CD4-positive, CD25-positive, alpha-beta regulatory T cell (primary cell): ENCODE data around the gene ARID1A. TPM values are rescaled to one million over a fixed set of nuclear protein-coding genes. Genes with fewer than 3 reads are reported as not detected.

ENCODE experiments used
- ATAC-seq, 2 donors: fragments of 150-1000 bp; cut with Tn5 transposase; one replicate each; pipeline ENCODE4 v1.10.0; 2021; ENCODE audit warnings: low read depth in 2 of 2, moderate number of reproducible peaks in 2 of 2, moderate library complexity in 1 of 2
- DNase-seq, 3 donors: peaks; one replicate each; pipeline versions ENCODE4 v3.0.0 to v3.0.0-alpha.2; 2012 to 2022; ENCODE audit warnings: mixed read lengths in 1 of 3
- H3K27ac ChIP-seq: one replicate; pipeline ENCODE4 v1.7.0; 2013; ENCODE audit warnings: mild to moderate bottlenecking, low read length; ENCODE audit not compliant: insufficient read depth, poor library complexity, severe bottlenecking
- H3K27me3 ChIP-seq: one replicate; pipeline ENCODE4 v1.7.0; 2013; ENCODE audit warnings: low read length; ENCODE audit not compliant: control insufficient read depth, insufficient read depth
- H3K36me3 ChIP-seq: one replicate; pipeline ENCODE4 v1.7.0; 2013; ENCODE audit warnings: mild to moderate bottlenecking, low read length, moderate library complexity; ENCODE audit not compliant: control insufficient read depth, insufficient read depth
- H3K4me1 ChIP-seq: 2 replicates; pipeline ENCODE4 v1.7.0; 2013; ENCODE audit warnings: mild to moderate bottlenecking, low read length; ENCODE audit not compliant: insufficient read depth, control insufficient read depth, poor library complexity, severe bottlenecking
- H3K4me3 ChIP-seq: one replicate; pipeline ENCODE4 v1.7.0; 2013; ENCODE audit warnings: low read depth, mild to moderate bottlenecking, low read length, moderate library complexity
- H3K9me3 ChIP-seq, 2 experiments: 1 replicate in 1 of 2; 2 replicates in 1 of 2; pipeline ENCODE4 v1.7.0; 2013; ENCODE audit warnings: low read length in 2 of 2, mild to moderate bottlenecking in 1 of 2, moderate library complexity in 1 of 2; ENCODE audit not compliant: control insufficient read depth in 2 of 2
- H3K27ac Mint-ChIP-seq, 3 donors: one replicate each; pipeline ENCODE4 v1.8.0; 2020 to 2022; ENCODE audit warnings: mild to moderate bottlenecking in 3 of 3, mixed read lengths in 3 of 3, moderate library complexity in 2 of 3
- H3K27me3 Mint-ChIP-seq: one replicate; pipeline ENCODE4 v1.8.0; 2022; ENCODE audit warnings: mild to moderate bottlenecking, mixed read lengths
- H3K36me3 Mint-ChIP-seq: one replicate; pipeline ENCODE4 v1.8.0; 2020; ENCODE audit warnings: mixed read lengths
- H3K4me1 Mint-ChIP-seq, 4 donors: one replicate each; pipeline ENCODE4 v1.8.0; 2020 to 2022; ENCODE audit warnings: mixed read lengths in 4 of 4, mild to moderate bottlenecking in 1 of 4
- H3K4me3 Mint-ChIP-seq, 4 donors: one replicate each; pipeline ENCODE4 v1.8.0; 2020 to 2022; ENCODE audit warnings: mild to moderate bottlenecking in 4 of 4, mixed read lengths in 4 of 4, moderate library complexity in 3 of 4
- H3K9me3 Mint-ChIP-seq, 7 donors: one replicate each; pipeline ENCODE4 v1.8.0; 2020 to 2022; ENCODE audit warnings: mixed read lengths in 7 of 7, mild to moderate bottlenecking in 3 of 7, moderate library complexity in 2 of 7
- polyA plus RNA-seq, 4 donors: library from polyadenylated mRNA; unstranded; fragments of 300-500 nt; fragmentation: Illumina TruSeq; gene quantifications; one replicate each; pipeline ENCODE4 v1.2.3, GENCODE V29; 2021
- total RNA-seq: library from RNA; stranded (reverse); gene quantifications from one replicate; pipeline ENCODE4 v1.2.3, GENCODE V29; 2022

ARID1A gene
- total and polyA plus RNA-seq, 5 donors from 2014 or later = 9.5 to 139 (median 13.2) TPM

DNA sequence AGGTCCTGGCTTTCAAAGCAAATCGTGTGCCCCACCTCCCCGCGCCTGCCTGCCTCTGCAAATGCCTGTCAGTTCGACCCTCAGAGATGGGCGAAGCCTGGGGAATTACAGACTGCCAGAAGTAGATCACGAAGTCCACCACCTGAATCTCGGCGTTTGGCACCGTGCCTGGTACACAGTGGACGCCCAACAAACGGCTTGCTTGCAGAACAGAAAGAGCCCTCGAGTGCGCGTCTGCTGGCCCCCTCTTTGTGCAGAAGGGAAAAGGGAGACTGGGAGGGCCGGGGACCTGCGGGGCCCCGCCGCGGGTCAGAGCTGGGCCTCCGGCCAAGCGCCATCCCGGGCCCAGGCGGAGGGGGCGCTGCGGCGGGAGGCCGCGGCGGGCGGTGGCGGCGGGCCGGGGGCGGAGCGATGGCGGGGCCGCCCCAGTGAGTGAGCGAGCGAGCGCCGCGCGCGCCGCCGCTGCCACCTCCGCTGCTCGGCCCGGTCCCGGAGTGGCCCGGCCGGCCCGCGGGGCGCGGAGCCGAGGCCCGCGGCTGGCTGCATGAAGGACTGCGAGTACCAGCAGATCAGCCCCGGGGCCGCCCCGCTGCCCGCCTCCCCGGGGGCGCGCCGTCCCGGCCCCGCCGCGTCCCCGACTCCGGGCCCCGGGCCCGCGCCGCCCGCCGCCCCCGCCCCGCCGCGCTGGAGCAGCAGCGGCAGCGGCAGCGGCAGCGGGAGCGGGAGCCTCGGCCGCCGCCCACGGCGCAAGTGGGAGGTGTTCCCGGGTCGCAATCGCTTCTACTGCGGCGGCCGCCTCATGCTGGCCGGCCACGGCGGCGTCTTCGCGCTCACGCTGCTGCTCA, 130.7 kb downstream of the ARID1A start, which contains the start of gene ZDHHC18:
ZDHHC18 (plus strand) TSS at position 428 of the 845 bp plus-strand sequence; CDS start at position 545, 117 bp downstream.
- peak within 1 kb of the TSS; percentile 99 for H3K27ac ChIP-seq
- H3K4me1 Mint-ChIP-seq = peaks cover 15 to 69% (median 38%) of the 10 kb centered on the region in 4 donors
- peaks cover 9% of the 10 kb centered on the region for H3K36me3 Mint-ChIP-seq

DNA sequence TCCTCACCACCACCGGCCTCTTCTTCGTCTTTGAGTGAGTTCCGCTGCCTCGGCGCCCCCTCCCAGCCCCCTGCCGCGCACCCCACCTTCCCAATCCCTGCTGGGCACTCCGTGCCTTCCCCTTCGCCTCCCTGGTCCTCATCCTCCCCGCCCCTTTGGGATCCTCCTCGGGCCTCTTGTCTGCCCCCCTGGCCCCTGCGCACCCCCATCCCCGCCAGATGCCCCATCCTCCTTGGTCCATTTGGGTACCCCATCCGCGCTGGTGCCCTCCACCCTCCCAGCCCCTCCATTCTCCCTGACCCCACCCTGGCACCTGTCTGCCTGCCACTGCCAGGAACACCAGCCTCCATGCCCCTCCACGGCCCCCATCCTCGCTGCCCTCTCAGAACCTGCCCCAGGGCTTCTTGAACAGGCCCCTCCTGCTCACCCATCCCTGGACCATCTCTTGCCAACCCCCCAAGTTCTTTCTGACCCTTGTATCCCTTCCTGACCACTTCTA, 131.3 kb downstream of the ARID1A start:
- no peaks in the 10 kb centered on the region for H3K9me3 Mint-ChIP-seq
- H3K4me3 ChIP-seq = peak overlapping the region; percentile 78
- H3K27ac ChIP-seq = peak overlapping the region; percentile 99
- H3K27me3 ChIP-seq = no peaks in the 10 kb centered on the region
- peak overlapping the region; percentile 98 to 100 (median 99) for H3K27ac Mint-ChIP-seq
- H3K4me1 ChIP-seq = peaks cover 64% of the 10 kb centered on the region
- peaks cover 7% of the 10 kb centered on the region for H3K36me3 ChIP-seq
- no peaks in the 10 kb centered on the region for H3K9me3 ChIP-seq
- H3K4me1 Mint-ChIP-seq = peaks cover 15 to 75% (median 42%) of the 10 kb centered on the region in 4 donors
- H3K36me3 Mint-ChIP-seq = peaks cover 13% of the 10 kb centered on the region
- peak overlapping the region; percentile 94 to 97 (median 96) for H3K4me3 Mint-ChIP-seq
- ATAC-seq (no peak), DNase-seq (no peak)
- no peaks in the 10 kb centered on the region for H3K27me3 Mint-ChIP-seq

More for the DNA sequence above, 130.7 kb downstream of the ARID1A start, which contains the start of gene ZDHHC18:
- Histone ChIP-seq H3K4me1 (peaks cover 58% of the 10 kb centered on the region), H3K9me3 (no peaks in the 10 kb centered on the region), H3K4me3 (peak within 1 kb of the TSS; percentile 78), H3K27me3 (no peaks in the 10 kb centered on the region), H3K36me3 (peaks cover 2% of the 10 kb centered on the region)
- H3K27ac Mint-ChIP-seq = peak within 1 kb of the TSS; percentile 99 to 100 (median 99)
- peak within 1 kb of the TSS; percentile 94 to 97 (median 96) for H3K4me3 Mint-ChIP-seq
- H3K27me3 Mint-ChIP-seq = no peaks in the 10 kb centered on the region
- no peaks in the 10 kb centered on the region for H3K9me3 Mint-ChIP-seq
- DNase-seq = peak; percentile 64 to 75 (median 68)
- peak; percentile 90 to 91 for ATAC-seq

DNA sequence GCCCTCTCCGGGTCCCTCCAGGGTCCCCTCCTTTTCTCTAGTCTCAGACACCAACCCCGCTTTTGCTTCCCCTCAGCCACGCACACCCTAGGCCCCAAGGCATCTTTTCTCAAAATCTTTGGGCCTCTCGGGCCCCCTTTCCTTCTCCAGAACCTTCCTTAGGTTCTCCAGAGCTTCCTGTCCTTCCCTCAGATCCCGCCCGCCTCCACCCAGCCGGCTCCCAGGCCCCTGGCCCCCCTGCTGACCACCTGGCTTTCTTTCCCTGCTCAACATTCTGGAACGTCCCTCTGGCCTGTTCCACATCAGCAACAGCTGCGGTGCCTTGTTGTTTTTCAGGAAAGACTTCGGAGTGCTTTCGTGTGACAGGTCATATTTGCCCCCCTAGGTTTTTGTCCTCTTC, 131.8 kb downstream of the ARID1A start:
- H3K4me3 Mint-ChIP-seq = peak overlapping the region; percentile 94 to 97 (median 96)
- peak overlapping the region; percentile 98 to 100 (median 99) for H3K27ac Mint-ChIP-seq
- peaks cover 16% of the 10 kb centered on the region for H3K36me3 Mint-ChIP-seq
- ATAC-seq = no peak
- Histone ChIP-seq H3K27me3 (no peaks in the 10 kb centered on the region), H3K9me3 (no peaks in the 10 kb centered on the region), H3K36me3 (peaks cover 11% of the 10 kb centered on the region), H3K4me3 (peak overlapping the region; percentile 78), H3K4me1 (peaks cover 69% of the 10 kb centered on the region), H3K27ac (peak overlapping the region; percentile 99)
- H3K9me3 Mint-ChIP-seq = no peaks in the 10 kb centered on the region
- H3K27me3 Mint-ChIP-seq = no peaks in the 10 kb centered on the region
- no peak for DNase-seq
- peaks cover 15 to 80% (median 44%) of the 10 kb centered on the region in 4 donors for H3K4me1 Mint-ChIP-seq

DNA sequence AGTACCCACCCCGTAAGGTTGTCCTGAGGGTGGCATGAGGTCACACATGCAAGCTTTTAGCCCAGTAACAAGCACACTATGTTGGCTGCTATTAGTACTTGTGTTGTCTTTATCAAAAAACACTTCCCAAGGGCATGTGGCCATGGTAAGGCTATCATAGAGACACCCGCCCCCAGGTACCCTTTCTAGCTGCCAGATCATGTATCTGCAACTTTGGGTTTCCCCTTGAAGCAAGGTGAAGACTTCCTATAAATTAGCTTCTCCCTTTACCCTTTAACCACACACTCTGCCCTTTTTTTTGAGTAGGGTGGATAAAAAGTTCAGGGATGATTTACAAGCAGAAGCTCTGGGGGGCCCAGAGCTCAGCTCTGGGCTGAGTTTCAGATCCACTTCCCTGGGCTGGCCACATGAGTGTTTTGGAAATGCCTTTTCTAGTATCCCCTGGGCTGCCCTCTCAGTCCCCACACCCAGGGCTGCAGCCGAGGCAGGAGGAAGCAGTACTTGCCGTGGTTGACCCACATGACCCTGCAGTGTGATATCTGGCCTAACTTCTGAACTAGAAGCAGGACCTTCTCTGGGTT, 132.7 kb downstream of the ARID1A start:
- H3K27me3 Mint-ChIP-seq = no peaks in the 10 kb centered on the region
- H3K36me3 ChIP-seq = peaks cover 13% of the 10 kb centered on the region
- no peaks in the 10 kb centered on the region for H3K9me3 Mint-ChIP-seq
- H3K27me3 ChIP-seq = no peaks in the 10 kb centered on the region
- DNase-seq (peak in 1 of 3 donors; percentile 19), ATAC-seq (no peak)
- H3K4me3 Mint-ChIP-seq = peak overlapping the region; percentile 94 to 97 (median 96)
- peaks cover 11 to 82% (median 52%) of the 10 kb centered on the region in 4 donors for H3K4me1 Mint-ChIP-seq
- peaks cover 20% of the 10 kb centered on the region for H3K36me3 Mint-ChIP-seq
- H3K9me3 ChIP-seq = no peaks in the 10 kb centered on the region
- H3K4me1 ChIP-seq = peaks cover 78% of the 10 kb centered on the region
- peak overlapping the region; percentile 79 for H3K4me3 ChIP-seq
- peak overlapping the region; percentile 99 for H3K27ac ChIP-seq
- peak overlapping the region; percentile 98 to 100 (median 99) for H3K27ac Mint-ChIP-seq

DNA sequence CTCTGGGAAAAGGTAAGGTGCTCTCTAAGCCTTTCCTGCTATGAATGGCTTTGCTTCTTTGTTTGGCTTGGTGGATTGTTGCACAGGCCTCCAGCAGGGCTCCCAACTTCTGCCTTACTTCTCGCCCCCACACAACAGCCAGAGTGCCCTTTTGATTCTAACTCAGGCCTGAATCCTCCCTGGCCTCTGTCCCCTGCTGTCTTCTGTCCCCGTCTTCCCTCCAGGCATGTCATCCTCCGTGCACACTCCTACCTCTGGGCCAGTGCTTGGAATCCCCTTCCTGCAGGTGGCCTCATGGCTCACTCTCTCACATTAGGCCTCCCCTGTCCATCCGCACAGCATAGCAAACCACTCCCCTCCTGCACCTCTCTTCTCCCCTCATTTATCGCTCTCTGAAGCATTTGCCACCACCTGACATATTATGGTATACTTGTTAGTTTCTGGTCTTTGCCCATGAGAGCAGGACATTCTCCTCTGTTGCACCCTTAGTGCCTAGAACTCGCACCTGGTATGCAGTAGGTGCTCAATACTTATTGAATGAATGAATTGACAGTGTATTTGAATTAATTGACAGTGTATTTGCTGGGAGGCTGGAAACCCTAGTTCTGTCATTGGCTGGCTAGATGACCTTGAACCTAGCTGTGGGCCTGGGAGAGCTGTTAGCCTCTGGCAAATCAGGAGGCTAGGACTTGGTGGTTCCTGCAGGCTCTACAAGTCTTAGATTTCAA, 133.5 kb downstream of the ARID1A start:
- Mint-ChIP-seq H3K4me1 (peaks cover 11 to 90% (median 56%) of the 10 kb centered on the region in 4 donors), H3K9me3 (no peaks in the 10 kb centered on the region), H3K36me3 (peaks cover 20% of the 10 kb centered on the region)

DNA sequence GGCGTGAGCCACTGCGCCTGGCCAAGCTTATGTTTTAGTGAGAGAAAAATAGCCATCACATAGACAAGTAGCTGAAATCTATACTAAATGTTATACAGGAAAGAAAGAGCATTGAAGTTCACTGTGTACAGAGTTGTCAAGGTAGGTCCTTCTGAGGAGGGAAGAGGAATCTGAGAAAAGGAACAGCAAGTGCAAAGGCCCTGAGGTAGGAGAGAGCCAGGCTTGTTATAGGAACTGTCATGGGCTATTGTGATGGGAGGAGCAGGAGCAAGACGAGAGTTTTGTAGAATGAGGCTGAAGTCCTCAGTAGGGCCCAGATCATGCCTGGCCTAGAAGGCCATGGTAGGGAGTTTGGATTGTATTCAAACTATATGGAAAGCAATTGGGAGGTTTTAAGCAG, 135.2 kb downstream of the ARID1A start:
- no peaks in the 10 kb centered on the region for H3K27me3 Mint-ChIP-seq
- peaks cover 26% of the 10 kb centered on the region for H3K36me3 Mint-ChIP-seq
- Histone ChIP-seq H3K36me3 (peaks cover 29% of the 10 kb centered on the region), H3K4me3 (no peak overlapping the region), H3K27ac (peak overlapping the region; percentile 99), H3K9me3 (no peaks in the 10 kb centered on the region), H3K4me1 (peaks cover 79% of the 10 kb centered on the region), H3K27me3 (no peaks in the 10 kb centered on the region)
- peak overlapping the region in 3 of 4 donors; percentile 20 to 96 (median 64) for H3K4me3 Mint-ChIP-seq
- no peaks in the 10 kb centered on the region for H3K9me3 Mint-ChIP-seq
- no peak for DNase-seq
- peaks cover 6 to 86% (median 59%) of the 10 kb centered on the region in 4 donors for H3K4me1 Mint-ChIP-seq
- peak overlapping the region; percentile 82 to 100 (median 99) for H3K27ac Mint-ChIP-seq
- no peak for ATAC-seq

More for the DNA sequence above, 133.5 kb downstream of the ARID1A start:
- Histone ChIP-seq H3K27me3 (no peaks in the 10 kb centered on the region), H3K9me3 (no peaks in the 10 kb centered on the region), H3K4me3 (peak overlapping the region; percentile 79), H3K36me3 (peaks cover 15% of the 10 kb centered on the region), H3K27ac (peak overlapping the region; percentile 99), H3K4me1 (peaks cover 86% of the 10 kb centered on the region)
- ATAC-seq (no peak), DNase-seq (no peak)
- Mint-ChIP-seq H3K27me3 (no peaks in the 10 kb centered on the region), H3K27ac (peak overlapping the region; percentile 98 to 100 (median 99)), H3K4me3 (peak overlapping the region; percentile 92 to 97 (median 95))
